ENCODE results near the gene LMO2. TPM values are rescaled to one million over a fixed set of nuclear protein-coding genes. Genes with fewer than 3 reads are reported as not detected.
"Not testable (repeated sequence)": the region's sequence is repeated elsewhere in the genome, so short reads cannot be mapped to it uniquely, and the experiment has no call there.

The LMO2 gene
- total and polyA plus RNA-seq, 12 donors: 3.9 to 16.9 (median 9.8) TPM

DNA sequence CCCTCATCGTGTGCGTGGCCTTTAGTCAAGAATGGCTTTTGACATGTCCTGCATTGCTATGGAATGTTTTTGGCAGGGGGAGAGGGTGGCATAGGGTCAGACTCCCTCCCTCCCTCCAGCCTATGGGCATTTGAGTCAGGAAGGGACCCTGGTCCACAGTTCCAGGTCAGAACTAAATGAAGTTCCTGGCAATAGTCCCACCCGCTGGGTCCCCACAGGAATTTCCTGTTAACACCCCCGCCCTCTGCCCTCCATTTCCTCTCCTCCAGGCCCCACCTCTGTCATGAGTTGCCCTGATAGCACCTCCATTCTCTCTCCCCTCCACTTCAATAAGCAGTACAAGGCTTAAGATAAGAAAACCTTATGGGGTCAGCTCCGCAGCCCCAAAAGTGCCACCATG lies 40.8 kb upstream of the LMO2 start:
- H3K36me3 ChIP-seq: no peaks in the 10 kb centered on the region
- TF ChIP-seq, protein P1, sequence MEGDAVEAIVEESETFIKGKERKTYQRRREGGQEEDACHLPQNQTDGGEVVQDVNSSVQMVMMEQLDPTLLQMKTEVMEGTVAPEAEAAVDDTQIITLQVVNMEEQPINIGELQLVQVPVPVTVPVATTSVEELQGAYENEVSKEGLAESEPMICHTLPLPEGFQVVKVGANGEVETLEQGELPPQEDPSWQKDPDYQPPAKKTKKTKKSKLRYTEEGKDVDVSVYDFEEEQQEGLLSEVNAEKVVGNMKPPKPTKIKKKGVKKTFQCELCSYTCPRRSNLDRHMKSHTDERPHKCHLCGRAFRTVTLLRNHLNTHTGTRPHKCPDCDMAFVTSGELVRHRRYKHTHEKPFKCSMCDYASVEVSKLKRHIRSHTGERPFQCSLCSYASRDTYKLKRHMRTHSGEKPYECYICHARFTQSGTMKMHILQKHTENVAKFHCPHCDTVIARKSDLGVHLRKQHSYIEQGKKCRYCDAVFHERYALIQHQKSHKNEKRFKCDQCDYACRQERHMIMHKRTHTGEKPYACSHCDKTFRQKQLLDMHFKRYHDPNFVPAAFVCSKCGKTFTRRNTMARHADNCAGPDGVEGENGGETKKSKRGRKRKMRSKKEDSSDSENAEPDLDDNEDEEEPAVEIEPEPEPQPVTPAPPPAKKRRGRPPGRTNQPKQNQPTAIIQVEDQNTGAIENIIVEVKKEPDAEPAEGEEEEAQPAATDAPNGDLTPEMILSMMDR (IDR thresholded peaks at IDR 0.05): no peak
- WGBS, 2 donors: 85 to 88% methylated on average over 5 of the region's 5 CpGs
- intact Hi-C loops (cut with DNase I): no loop called here
- H3K4me1 ChIP-seq: peaks cover 12 to 79% (median 67%) of the 10 kb centered on the region in 9 donors
- no peak overlapping the region for H3K4me3 ChIP-seq
- no peak overlapping the region for H3K27ac ChIP-seq
- H3K27me3 ChIP-seq: no peaks in the 10 kb centered on the region
- DNase-seq (no peak), ATAC-seq (no peak)
- peaks cover 0 to 7% (median 0%) of the 10 kb centered on the region in 11 donors for H3K9me3 ChIP-seq

DNA sequence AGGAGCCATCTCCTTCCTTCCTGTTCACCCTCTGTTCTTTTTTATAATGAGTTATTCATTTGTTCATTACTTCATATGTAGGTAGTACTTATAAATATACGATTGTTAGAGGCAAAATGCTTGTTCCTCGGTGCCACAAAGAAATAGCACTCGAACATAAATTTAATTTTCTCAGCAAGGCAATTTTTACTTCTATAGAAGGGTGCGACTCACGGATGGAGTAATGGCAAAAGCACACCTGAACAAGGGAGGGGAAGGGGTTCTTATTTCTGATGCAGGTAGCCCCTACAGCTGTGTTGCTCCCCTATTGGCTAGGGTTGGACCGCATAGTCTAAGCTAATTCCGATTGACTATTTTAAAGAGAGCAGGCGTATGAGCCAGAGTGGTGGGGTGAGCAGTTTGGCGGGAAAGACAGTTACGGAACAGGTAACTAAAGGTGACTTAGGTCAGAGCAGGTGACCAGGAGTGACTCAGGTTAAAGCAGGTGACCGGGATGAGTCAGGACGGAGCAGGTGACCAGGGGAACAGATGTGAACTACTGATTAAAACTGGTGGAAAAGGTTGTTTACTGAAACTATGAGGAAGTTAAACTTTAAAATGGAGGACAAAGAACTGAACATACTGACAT lies 40.0 kb upstream of the LMO2 start:
- H3K9me3 ChIP-seq; H3K27me3 ChIP-seq; intact Hi-C loops (cut with DNase I); ATAC-seq; H3K4me3 ChIP-seq; DNase-seq; H3K36me3 ChIP-seq: not testable (repeated sequence)
- H3K27ac ChIP-seq: peak overlapping the region in 4 of 10 donors; percentile 82 to 87 (median 86)
- peaks cover 9 to 71% (median 59%) of the 10 kb centered on the region in 9 donors for H3K4me1 ChIP-seq
- WGBS, 2 donors: 96% methylated on average over 12 of the region's 12 CpGs

DNA sequence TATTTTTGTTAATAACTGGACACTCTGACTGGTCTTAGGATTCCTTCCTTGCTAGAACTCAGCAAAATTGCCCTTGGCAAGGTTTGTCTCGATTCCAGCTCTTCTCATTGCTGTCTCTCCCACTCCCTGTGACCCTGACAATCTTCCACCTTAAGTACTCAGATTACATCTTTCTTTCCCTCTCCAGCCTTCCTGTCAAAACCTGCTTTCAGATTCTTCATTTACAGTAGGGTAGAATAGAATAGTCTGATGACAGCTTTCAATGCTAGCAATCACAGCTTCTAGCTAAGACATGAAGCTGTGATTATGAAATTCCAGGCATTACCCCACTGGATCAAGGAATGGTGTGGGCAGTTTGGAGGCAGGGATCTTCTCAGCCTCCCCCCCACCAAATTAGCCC lies 39.2 kb upstream of the LMO2 start:
- Histone ChIP-seq H3K4me1 (peaks cover 7 to 64% (median 52%) of the 10 kb centered on the region in 9 donors), H3K4me3 (peak overlapping the region in 1 of 10 donors; percentile 19), H3K27me3 (no peaks in the 10 kb centered on the region), H3K9me3 (peaks cover 0 to 7% (median 0%) of the 10 kb centered on the region in 11 donors), H3K36me3 (no peaks in the 10 kb centered on the region), H3K27ac (peak overlapping the region in 9 of 10 donors; percentile 40 to 87 (median 73))
- no peak for ATAC-seq
- WGBS, 2 donors: 33 to 39% methylated on average over 1 of the region's 1 CpG
- intact Hi-C loops (cut with DNase I): no loop called here
- TF ChIP-seq, protein P1 (IDR thresholded peaks at IDR 0.05): no peak
- no peak for DNase-seq

DNA sequence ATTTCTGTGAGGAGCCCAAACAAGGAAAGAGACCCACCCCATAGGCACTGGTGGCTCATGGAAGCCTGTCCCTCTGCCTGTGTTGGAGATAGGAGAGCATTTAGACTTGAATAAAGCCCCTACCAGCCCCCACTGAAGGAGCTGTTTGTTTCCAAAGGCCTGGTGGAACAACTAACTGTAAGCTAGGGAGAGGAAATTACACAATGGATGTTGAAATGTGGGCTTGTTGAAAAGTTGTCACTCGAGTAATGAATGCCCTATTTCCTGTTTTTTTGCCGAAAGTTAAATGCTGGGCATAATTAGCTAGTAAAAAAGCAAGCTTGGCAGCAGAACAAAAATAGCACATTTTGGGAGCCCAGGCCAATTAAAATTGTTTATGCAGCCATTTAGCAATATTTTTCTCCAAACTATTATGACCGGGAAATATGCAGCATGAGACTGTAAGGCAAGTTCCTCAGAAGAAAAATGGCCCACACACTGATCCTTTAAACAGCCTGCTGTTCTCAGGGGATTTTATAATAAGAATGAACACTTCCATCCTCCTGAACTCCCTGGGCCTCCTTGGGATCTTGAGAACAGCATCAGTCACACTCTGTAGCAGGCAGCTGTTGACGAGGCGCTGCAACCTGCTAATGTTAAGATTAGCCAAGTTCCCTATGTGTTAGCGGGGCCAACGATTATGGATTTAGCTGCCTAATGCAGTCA lies 38.6 kb upstream of the LMO2 start:
- H3K36me3 ChIP-seq: no peaks in the 10 kb centered on the region
- whole genome bisulfite sequencing, 2 donors: 29 to 34% methylated on average over 7 of the region's 7 CpGs

More for the DNA sequence above, 38.6 kb upstream of the LMO2 start:
- ATAC-seq (peak; percentile 67 to 87 (median 82)), DNase-seq (no peak)
- H3K9me3 ChIP-seq: peaks cover 0 to 7% (median 0%) of the 10 kb centered on the region in 11 donors
- no peaks in the 10 kb centered on the region for H3K27me3 ChIP-seq
- TF ChIP-seq, protein P1 (IDR thresholded peaks at IDR 0.05): no peak
- intact Hi-C loops (cut with DNase I): no loop called here
- H3K4me1 ChIP-seq: peaks cover 7 to 61% (median 46%) of the 10 kb centered on the region in 9 donors
- H3K4me3 ChIP-seq: peak overlapping the region in 1 of 10 donors; percentile 19
- peak overlapping the region in 9 of 10 donors; percentile 40 to 87 (median 73) for H3K27ac ChIP-seq

Data from heart right ventricle (tissue), 16 donors.